Motor neuron (in vitro differentiated cells): ENCODE results near the gene CSNK1D. TPM values are rescaled to one million over a fixed set of nuclear protein-coding genes. Genes with fewer than 3 reads are reported as not detected.

Experiments
- ATAC-seq, 8 experiments: fragments of 200-7000 bp; cut with Tn5 transposase; replicated peaks in 6 of 8; 2 replicates each; pipeline ENCODE4 v1.8.0; 2021; ENCODE audit warnings: mild to moderate bottlenecking in 8 of 8, moderate library complexity in 8 of 8
- H3K27ac ChIP-seq, 2 donors: fragments of 250-450 bp; sonication (Bioruptor Pico); 2 replicates each; pipeline ENCODE4 v1.9.0; 2021; ENCODE audit warnings: antibody characterized with exemption in 2 of 2, mild to moderate bottlenecking in 2 of 2, moderate library complexity in 1 of 2
- H3K4me1 ChIP-seq, 2 donors: fragments of 250-450 bp; sonication (Bioruptor Pico); replicated peaks in 1 of 2; 2 replicates each; pipeline ENCODE4 v1.6.1; 2021; ENCODE audit warnings: antibody characterized with exemption in 2 of 2, mild to moderate bottlenecking in 2 of 2, moderate library complexity in 1 of 2
- H3K4me3 ChIP-seq, 5 donors: fragments of 250-450 bp; sonication (Bioruptor Pico); 2 replicates each; pipeline ENCODE4 v1.9.0; 2021; ENCODE audit warnings: antibody characterized with exemption in 5 of 5, mild to moderate bottlenecking in 5 of 5, moderate library complexity in 4 of 5
- WGBS, 10 experiments: fragments of 450-650 bp; shearing (Covaris generic); methylation state at CpG; one replicate each; pipeline ENCODE4 v1.0.0; 2022; 5-methylcytosine and 5-hydroxymethylcytosine counted together
- in situ Hi-C, 9 experiments: fragments of 400-800 bp; cut with MboI; loops; one replicate each; pipeline ENCODE4 v1.15.0; 2021; ENCODE audit warnings: low sequenced_read_pairs in 9 of 9, low pct_unique_long_range_greater_than_20kb in 2 of 9; ENCODE audit not compliant: unreplicated experiment in 9 of 9
- total RNA-seq, 8 experiments: library from RNA; unstranded; fragments of 300-600 nt; gene quantifications; 2 replicates each; pipeline versions ENCODE4 v1.2.3 to v1.2.4, GENCODE V29; 2022

CSNK1D gene
- total RNA-seq, result 100 to 1,000 TPM in 2 of 8 experiments, 10 to 100 TPM in 6; 24.1 to 109 (median 43.9) TPM

DNA sequence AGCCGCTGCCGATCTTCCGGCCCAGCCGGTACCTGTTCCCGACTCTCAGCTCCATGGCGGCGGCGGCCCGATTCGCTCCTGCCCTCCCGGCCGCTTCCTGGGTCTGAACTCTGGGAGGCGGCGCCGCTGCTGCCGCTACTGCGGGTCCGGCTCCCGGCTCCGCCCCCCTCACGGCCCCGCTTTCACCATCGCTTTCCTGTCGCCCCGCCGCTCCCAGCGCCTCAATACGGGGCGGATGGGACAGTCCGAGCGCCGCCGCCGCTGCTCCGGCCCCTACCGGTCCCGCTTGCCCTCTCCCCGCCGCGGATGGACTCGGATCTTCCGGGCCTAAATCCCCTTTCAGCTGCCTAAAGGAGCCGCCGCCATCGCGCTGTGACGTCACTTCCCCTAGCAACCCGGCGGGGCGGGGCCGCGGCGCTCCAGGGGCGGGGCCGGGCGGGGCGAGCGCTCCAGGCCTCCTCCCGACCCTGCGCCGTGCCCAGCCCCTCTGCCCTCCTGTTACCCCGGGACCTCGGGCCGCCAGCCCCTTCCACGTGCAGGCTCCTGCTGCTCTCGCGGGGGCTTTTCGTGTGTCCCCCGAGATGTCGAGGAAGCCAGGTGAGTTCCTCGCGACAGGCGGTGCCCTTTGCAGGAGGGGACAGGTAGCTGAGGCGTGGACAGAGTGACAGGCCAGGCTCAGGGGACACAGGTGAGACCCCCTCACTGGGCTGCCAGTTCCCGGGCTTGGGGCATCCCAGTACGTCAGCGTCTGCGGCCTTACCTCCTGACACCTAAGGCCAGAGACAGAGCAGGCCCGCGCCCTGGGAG, at the start of gene CSNK1D:
TSS of gene CSNK1D (minus strand) at position 374 of the 807 bp plus-strand sequence. CDS start at position 55, 319 bp downstream.
- in situ Hi-C loops, result no loop called here
- 0 to 29% methylated on average over 1 to 5 of the region's 80 CpGs; no CpG with 5 or more reads in 8 of the 10 experiments for WGBS, 10 experiments
- Histone ChIP-seq H3K27ac (peak within 1 kb of the TSS; percentile 95 to 99), H3K4me3 (peak within 1 kb of the TSS; percentile 81 to 100 (median 97)), H3K4me1 (peaks cover 28 to 32% of the 10 kb centered on the region in 2 donors)
- ATAC-seq, result peak; percentile 79 to 90 (median 85)

DNA sequence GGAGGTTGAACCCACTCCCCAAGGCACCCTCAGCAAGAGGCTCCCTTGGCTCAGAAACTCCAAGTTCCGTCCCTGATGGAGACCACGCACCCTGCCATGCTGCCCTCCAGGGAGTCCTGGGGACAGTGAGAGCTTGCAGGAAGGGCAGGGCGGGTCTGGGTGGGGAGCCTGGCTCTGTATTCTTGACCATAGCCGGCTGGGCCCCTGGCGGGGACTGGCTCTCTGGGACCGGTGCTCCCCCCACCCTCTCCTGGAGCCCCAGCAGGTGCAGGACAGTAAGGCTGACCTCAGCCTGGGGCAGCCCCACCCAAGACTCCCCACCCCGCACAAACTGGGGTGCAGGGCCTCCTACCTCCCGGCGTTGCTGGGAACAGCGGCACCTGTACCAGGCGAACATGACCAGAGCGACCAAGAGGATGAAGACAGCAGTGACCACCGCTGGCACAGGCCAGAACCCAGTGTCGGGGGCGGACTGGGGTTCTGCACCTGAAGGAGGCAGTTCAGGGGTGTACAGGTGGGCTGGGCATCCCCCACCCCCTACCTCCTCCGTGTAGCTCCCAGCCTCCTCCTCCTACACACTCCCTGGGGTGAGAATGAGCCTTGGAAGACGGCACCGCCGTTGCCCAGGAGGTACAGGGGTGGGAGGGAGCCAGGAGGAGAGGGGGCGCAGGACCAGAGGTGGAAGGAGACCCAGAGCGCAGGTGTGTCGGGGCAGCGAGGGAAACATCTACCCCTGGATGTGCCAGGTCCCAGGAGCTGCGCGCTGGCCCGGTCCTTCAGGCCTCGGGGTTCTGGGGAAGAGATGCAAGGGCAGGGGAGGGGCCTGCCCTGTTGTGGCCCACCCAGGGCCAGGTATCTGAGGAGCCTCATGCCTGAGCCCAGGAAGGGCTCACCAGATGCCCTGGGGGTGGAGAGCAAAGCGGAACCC, 49.3 kb upstream of the CSNK1D start:
- Histone ChIP-seq H3K27ac (no peak overlapping the region), H3K4me3 (no peak overlapping the region), H3K4me1 (peaks cover 23 to 27% of the 10 kb centered on the region in 2 donors)
- ATAC-seq, result no peak
- in situ Hi-C loops, result no loop called here
- WGBS, 10 experiments, result 80 to 87% methylated on average over 3 of the region's 28 CpGs; no CpG with 5 or more reads in 8 of the 10 experiments

DNA sequence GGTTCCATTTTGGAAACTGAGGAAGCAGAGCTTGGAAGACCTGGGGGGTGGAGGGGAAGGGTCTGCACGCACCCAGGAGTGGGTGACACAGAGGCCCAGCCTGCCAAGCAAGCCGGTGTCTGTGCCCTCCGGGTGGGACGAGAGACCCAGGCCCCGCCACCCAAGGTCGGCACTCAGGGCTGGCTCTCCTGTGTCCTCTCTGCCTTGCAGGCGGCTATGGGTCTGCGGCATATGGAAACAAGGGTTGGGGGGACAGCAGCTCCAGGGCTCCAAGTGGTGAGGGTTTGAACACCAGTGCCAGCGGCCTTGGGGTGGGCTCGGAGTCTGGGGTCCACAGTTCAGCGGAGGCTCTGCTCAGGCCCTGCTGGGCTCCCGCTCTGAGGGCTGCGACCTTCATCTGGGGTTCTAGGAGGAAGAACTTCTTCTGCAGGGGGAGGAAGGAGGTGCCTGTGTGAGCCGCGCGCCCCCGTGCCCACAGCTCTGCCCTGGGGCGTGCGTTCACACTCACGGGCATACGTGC, 48.5 kb upstream of the CSNK1D start:
- H3K27ac ChIP-seq, result no peak overlapping the region
- no peak overlapping the region for H3K4me3 ChIP-seq
- H3K4me1 ChIP-seq, result peaks cover 19 to 25% of the 10 kb centered on the region in 2 donors
- WGBS, 10 experiments, result 64 to 75% (median 69%) methylated on average over 4 to 7 of the region's 21 CpGs; no CpG with 5 or more reads in 7 of the 10 experiments
- in situ Hi-C loops, result no loop called here
- ATAC-seq, result no peak

DNA sequence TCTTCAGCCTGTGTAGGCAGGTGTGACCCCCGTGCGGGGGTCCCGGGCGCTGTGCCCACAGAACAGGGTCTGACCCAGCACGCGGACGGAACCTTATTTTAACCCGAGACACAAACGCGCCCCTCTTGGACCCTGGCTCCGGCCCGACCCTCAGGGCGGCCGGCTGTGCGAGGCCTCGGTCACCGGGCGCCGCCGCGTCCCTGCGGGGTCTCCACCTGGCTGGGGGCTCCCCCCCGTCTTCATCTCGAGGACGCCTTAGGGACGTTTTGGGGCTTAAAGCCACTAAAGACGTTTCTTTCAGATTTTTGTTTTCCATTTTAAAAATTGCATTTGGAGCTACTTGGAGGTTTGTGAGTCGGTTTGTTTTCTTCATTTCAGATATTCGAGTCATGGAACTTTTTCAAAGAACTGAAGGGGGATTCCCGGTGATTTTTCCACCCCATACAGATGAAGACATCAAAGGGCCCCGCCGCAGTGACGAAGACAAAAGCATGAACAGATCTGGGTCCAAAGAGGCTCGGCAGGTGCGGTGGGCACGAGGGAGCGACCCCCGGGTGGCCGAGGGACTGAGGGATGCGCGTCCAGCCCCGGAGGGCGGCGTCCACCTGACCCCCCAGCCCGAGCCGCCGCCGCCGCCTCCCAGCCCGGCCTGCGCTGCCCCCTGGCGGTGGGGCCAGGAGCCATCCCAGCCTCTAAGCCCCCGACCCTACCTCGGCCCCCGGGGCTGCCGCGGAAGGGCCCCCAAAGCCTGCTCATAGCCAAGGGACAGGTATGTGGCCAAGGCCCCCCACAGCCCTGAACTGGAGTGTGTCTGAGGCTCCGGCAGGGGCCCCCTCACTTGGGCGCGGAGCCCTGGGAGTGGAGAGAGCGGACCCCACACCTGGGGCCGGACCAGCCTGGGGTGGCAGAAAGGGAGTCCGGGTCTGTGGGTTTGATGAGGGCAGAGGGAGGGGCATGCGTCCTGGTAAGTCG, 47.7 kb upstream of the CSNK1D start:
- Histone ChIP-seq H3K4me1 (peaks cover 24 to 31% of the 10 kb centered on the region in 2 donors), H3K4me3 (no peak overlapping the region), H3K27ac (no peak overlapping the region)
- in situ Hi-C loops, result no loop called here
- 40 to 92% (median 66%) methylated on average over 1 to 20 of the region's 65 CpGs; no CpG with 5 or more reads in 4 of the 10 experiments for WGBS, 10 experiments
- ATAC-seq, result peak in 6 of 8 experiments; percentile 18 to 61 (median 22)

DNA sequence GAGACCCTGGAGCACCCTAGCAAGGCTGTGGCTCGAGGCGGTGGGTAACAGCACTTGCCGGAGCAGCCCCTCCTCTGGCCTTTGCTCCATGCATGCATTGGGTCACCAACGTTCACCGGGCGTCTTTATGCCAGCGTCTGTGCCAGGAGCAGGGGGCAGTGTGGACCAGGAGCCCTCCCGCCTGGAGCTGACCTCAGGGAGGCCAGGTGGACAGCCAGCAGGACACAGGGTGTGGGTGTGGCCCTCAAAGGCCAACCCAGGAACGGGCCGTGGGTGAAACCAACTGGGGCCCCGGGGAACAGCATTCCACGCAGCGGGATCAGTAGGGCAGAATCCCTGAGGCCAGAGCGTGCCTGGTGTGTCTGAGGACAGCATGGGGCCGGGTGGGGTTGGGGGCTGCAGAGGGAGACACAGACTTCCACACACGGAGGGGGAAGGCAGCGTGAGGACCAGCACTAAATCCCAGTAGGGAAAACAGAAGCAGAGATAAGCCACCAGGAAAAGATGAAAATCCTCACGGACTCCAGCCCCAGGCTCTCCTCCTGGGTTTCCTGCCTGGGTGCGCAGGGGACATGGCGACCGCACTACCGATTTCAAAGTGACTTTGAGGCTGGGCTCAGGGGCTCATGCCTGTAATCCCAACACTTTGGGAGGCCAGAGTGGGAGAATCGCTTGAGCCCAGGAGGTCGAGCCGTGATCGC, 46.8 kb upstream of the CSNK1D start:
- 36 to 82% (median 60%) methylated on average over 1 to 4 of the region's 26 CpGs; no CpG with 5 or more reads in 4 of the 10 experiments for WGBS, 10 experiments

DNA sequence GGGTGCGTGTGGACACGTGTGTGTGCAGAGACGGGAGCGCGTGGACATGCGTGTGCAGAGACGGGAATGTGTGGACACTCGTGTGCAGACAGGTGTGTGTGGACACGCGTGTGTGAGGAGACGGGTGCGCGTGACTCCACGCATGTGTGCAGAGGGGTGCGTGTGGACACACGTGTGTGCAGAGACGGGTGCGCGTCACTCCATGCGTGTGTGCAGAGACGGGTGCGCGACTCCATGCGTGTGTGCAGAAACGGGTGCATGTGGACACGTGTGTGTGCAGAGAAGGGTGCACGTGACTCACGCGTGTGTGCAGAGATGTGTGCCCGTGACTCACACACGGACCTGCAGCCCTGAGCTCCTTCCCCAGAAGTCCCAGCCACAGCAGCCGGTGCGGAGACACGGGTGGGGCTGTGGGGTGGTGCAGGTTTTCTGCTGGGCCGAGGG, 46.1 kb upstream of the CSNK1D start:
- no peak overlapping the region for H3K4me3 ChIP-seq
- no peak overlapping the region for H3K27ac ChIP-seq
- WGBS, 10 experiments, result 80% methylated on average over 6 of the region's 35 CpGs; no CpG with 5 or more reads in 9 of the 10 experiments
- ATAC-seq, result no peak
- peaks cover 25 to 37% of the 10 kb centered on the region in 2 donors for H3K4me1 ChIP-seq
- in situ Hi-C loops, result no loop called here

More for the DNA sequence above, 46.8 kb upstream of the CSNK1D start:
- H3K4me3 ChIP-seq, result no peak overlapping the region
- no peak for ATAC-seq
- in situ Hi-C loops, result no loop called here
- peaks cover 28 to 37% of the 10 kb centered on the region in 2 donors for H3K4me1 ChIP-seq
- H3K27ac ChIP-seq, result no peak overlapping the region

DNA sequence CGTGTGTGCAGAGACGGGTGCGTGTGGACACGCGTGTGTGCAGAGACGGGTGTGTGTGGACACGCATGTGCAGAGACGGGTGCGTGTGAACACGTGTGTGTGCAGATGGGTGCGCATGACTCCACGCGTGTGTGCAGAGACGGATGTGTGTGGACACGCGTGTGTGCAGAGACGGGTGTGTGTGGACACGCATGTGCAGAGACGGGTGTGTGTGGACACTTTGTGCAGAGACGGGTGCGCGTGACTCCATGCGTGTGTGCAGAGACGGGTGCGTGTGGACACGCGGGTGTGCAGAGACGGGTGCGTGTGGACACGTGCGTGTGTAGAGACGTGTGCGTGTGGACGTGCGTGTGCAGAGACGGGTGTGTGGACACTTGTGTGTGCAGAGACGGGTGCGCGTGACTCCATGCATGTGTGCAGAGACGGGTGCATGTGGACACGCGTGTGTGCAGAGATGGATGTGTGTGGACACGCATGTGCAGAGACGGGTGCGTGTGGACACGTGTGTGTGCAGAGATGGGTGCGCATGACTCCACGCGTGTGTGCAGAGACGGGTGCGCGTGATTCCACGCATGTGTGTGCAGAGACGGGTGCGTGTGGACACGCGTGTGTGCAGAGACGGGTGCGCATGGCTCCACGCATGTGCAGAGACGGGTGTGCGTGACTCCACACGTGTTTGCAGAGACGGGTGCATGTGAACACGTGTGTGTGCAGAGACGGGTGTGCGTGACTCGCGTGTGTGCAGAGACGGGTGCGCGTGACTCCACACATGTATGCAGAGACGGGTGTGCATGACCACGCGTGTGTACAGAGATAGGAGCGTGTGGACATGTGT, 45.5 kb upstream of the CSNK1D start:
- peaks cover 29 to 37% of the 10 kb centered on the region in 2 donors for H3K4me1 ChIP-seq
- in situ Hi-C loops, result no loop called here
- no peak overlapping the region for H3K4me3 ChIP-seq
- H3K27ac ChIP-seq, result no peak overlapping the region
- WGBS, 10 experiments, result 100% methylated on average over 1 to 2 of the region's 76 CpGs; no CpG with 5 or more reads in 8 of the 10 experiments
- no peak for ATAC-seq

DNA sequence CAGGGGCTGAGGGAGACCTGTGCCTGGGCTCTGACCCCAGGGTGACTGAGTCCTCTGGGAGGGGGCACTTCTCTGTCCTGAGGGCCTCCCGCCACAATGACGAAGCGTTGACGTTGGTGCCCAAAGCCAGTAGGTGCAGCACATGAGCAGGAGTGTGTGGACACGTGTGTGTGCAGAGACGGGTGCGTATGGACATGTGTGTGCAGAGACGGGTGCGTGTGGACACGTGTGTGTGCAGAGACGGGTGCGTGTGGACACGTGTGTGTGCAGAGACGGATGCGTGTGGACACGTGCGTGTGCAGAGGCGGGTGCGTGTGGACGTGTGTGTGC, 44.6 kb upstream of the CSNK1D start:
- no peak for ATAC-seq
- Histone ChIP-seq H3K4me3 (no peak overlapping the region), H3K27ac (no peak overlapping the region), H3K4me1 (peaks cover 29 to 37% of the 10 kb centered on the region in 2 donors)
- no CpG with 5 or more reads among the region's 20 CpGs for WGBS, 10 experiments
- in situ Hi-C loops, result no loop called here

DNA sequence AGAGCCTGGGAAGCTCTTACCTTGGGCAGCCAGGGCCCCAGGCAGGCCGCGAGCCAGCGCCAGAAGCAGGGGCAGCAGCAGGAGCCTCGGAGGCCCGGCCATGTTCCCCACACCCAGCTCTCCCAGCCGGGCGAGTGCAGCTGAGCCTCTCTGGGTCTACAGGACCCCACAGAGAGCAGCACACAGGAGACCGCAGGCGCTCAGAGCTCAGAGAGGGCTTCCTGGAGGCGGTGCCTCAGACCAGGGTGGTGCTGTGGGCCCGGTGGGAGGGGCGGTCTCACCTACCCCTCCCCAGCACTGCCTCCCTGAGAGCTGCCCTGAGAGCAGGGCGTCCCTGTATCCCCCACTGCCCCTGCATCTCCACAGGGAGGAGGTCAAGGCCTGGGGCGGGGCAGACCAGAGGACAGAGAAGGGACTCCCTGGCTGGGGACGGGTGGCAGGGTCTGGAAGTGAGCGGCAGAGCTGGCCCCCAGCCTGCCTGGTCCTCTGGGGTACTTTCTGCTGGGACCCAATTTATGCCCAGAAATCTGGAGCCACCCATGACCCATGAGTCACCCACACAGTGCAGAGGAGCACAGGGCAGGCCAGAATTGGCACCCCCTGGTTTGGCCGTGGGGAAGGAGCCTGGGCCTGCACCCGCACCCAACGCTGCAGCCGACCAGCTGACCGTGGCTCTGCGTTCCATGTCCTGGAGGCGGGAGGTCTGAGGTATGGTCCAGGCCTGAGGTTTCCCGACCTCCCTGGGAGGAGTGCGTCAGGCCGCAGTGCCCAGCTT, 44.1 kb upstream of the CSNK1D start, which contains the start of gene CD7:
TSS of gene CD7 (minus strand) at position 215 of the 775 bp plus-strand sequence. CDS start at position 102, 113 bp downstream.
- no peak within 1 kb of the TSS for H3K4me3 ChIP-seq
- ATAC-seq, result peak in 7 of 8 experiments; percentile 1 to 46 (median 12)
- in situ Hi-C loops, result no loop called here
- H3K4me1 ChIP-seq, result peaks cover 29 to 37% of the 10 kb centered on the region in 2 donors
- no peak within 1 kb of the TSS for H3K27ac ChIP-seq
- 40 to 62% (median 60%) methylated on average over 1 to 7 of the region's 26 CpGs; no CpG with 5 or more reads in 7 of the 10 experiments for WGBS, 10 experiments

DNA sequence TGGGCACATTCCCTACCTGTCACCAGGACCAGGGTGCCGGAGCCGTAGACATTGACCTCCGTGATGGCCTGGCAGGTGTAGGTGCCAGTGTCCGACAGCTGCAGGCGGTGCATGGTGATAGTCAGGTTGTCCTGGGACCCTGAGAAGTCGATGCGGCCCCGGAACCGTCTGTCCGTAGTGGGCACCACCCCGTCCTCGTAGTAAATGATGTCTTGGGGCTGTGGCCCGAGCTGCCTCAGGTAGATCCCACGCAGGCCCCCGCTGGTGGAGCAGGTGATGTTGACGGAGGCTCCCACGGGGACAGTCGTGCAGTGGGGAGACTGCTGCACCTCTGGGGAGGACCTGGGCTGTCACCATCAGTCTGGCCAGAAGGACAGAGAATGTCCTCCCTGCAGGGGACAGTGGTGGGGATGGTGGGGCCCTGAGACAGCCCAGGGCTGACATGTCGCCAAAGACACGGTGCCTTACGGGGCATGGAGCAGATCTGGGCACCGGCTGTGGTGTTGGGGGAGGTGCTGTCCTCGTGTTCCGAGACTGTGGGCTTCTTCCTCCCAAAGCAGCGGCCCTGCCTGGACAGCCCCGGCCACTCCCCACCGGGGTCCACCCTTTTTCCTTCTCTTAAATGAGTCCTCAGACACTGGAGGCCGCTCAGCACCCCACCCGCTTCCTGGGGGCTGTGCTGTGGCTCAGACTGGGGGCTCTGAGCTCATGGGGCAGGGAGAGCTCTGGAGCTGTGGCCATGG, 43.3 kb upstream of the CSNK1D start:
- WGBS, 10 experiments, result 28 to 94% (median 81%) methylated on average over 2 to 5 of the region's 29 CpGs; no CpG with 5 or more reads in 6 of the 10 experiments
- in situ Hi-C loops, result no loop called here
- peak in 5 of 8 experiments; percentile 1 to 16 (median 3) for ATAC-seq

More for the DNA sequence above, 43.3 kb upstream of the CSNK1D start:
- Histone ChIP-seq H3K4me1 (peaks cover 29 to 37% of the 10 kb centered on the region in 2 donors), H3K27ac (no peak overlapping the region), H3K4me3 (no peak overlapping the region)
